DOHH2 (cell line): ENCODE results near the gene EYA2.

ENCODE experiments used
- CTCF ChIP-seq: fragments of 200-600 bp; sonication (generic); IDR thresholded peaks from one replicate; pipeline ENCODE4 v1.5.1; 2014; ENCODE audit warnings: antibody characterized with exemption, mild to moderate bottlenecking, low read depth, low read length; ENCODE audit not compliant: poor library complexity, severe bottlenecking
- EZH2phosphoT487 ChIP-seq: fragments of 200-600 bp; sonication (generic); IDR thresholded peaks from 2 replicates; pipeline ENCODE4 v1.6.1; 2017; ENCODE audit warnings: borderline replicate concordance, mild to moderate bottlenecking, antibody characterized with exemption, low read length, moderate library complexity, mixed read lengths

GRCh38 chr20:47209982-47210381, 315.3 kb downstream of the EYA2 start:
- no peak for TF ChIP-seq CTCF
- no peak for TF ChIP-seq EZH2phosphoT487
